KBM-7 (cell line): ENCODE measurements around the gene OCLN.
"Not testable (repeated sequence)": the region's sequence is repeated elsewhere in the genome, so short reads cannot be mapped to it uniquely, and the experiment has no call there.

Experiments used
- DNase-seq: peaks from one replicate; pipeline ENCODE4 v3.0.0-alpha.2; 2015
- in situ Hi-C: fragments of 300-500 bp; cut with MboI; formaldehyde crosslinking; loops from 2 replicates; pipeline ENCODE4 v1.14.3; 2020; ENCODE audit warnings: low sequenced_read_pairs, low pct_unique_long_range_greater_than_20kb, mixed read lengths

Gene OCLN

GRCh38 chr5:69484891-69485290 is 7.7 kb upstream of the OCLN start:
- in situ Hi-C loops: no loop called here
- DNase-seq: no peak

DNA sequence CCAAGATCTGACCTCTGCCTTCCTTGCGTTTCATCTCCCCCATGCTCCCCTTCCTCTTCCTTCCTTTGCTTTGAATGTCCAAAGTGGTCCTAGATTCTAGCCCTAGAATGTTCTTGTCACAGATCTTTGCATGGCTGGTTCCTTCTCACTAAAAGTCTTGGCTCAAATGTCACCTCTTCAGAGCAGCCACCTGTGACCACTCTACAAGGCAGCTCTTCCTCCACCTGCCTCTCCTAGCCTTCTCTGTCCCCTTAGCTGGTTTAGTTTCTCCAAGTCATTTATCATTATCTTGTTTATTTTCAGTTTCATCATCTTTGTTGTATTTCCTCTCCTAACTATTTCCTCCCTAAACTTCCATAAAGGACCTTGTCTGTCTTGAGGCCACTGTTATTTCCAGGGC is 7.1 kb upstream of the OCLN start:
- in situ Hi-C loops: no loop called here
- no peak for DNase-seq

DNA sequence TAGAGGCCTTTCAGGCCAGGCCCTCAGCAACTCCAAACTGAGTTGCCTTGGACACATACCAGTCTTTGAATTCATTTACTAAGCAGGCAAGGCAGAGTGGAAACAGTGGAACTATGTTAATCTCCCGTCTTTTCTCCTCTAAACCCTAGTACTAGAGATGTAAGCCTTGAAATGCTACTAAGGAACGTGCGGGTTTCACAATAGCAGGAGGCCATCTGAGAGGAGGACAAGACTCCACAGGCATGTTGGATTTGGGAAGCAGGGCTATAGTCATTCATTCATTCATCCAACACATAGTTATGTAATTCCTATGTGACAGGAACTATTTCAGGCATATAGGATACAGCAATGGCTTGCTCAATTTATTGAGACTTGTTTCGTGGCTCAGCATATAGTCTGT is 3.3 kb upstream of the OCLN start:
- in situ Hi-C loops: no loop called here
- no peak for DNase-seq

GRCh38 chr5:69491027-69491426 is 1.6 kb upstream of the OCLN start:
- no peak for DNase-seq
- in situ Hi-C loops: no loop called here

DNA sequence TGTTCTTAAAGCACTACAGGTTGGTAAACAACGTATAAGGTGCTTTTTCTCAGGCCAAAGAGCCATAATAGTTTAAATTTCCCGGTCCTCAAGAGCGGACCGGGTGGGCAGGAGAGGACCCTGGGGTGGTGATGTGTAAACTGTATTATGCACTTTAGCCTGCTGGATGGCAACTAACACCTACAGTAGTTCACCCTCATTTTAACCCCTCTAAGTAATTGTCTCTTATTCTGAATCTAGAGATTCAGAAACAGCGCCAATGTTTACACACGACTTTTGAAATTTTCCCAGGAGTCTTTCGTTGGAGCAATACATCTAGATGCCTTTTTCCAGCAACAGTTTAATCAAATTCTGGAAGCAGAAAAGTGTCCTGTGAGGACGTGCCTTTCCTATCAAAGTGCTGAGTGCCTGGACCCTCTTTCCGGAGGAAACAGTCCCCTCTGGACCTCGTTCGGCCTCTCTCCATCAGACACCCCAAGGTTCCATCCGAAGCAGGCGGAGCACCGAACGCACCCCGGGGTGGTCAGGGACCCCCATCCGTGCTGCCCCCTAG is 676 bp upstream of the OCLN start:
- no peak for DNase-seq
- in situ Hi-C loops: no loop called here

DNA sequence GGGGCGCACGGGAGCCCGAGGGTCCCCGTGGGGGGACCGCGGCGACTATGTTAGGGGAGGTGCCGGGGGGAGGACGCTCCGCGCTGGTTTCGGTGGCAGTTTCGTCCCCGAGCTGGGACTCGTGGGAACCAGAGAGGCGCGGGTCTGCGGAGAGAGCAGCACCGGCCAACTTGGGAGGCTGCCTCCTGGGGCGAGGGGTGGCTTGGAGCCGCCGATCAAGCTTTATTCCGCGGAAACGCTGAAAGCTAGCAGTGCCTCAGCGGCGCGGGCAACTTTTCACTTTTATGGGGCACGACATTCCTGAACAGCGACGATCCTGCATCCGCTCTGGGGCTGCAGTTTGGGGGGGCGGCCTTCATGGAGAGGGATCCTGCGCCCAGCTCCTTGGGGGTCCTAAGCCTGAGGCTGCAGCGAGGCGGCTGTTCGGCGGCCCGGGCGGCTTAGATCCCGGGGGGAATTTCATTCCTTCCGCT is 369 bp downstream of the OCLN start:
- DNase-seq: peak; percentile 65
- in situ Hi-C loops: no loop called here

DNA sequence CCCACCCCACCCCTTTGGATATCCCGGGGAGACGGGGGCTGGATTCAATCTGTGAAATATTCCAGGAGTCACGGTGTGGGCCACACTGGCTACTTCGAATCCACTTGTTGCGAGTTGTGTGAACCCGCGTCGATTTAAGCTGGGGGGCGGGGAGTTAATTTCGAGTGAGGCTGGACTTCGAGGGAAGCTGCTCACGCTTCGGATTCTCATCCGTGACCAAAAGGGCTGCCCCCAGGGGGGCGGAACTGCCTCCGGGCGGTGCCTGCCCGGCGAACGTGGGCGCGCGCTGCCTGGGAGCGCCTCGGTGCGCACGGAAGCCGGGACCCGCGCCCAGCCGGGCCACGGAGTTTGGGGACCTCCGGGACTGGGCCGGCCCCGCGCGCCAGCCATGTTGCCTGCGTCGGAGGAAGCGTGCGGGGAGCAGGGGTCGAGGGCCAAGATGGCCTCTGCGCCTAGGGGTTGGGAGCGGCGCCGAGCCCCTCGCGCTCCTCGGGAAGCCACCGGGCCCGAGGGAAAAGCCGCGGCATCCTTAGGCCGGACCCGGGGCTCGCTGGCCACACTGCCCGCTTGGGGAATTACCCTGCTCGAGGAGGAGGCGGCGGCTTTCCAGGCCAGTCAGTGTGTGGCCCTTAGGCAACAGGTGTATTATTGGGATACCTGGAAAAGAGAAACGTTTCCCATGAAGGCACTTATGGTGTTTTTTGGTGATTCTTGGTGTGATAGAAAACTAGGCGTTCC is 975 bp downstream of the OCLN start:
- in situ Hi-C loops: no loop called here
- peak; percentile 62 for DNase-seq

- no peak for DNase-seq
- in situ Hi-C loops: no loop called here
Observed at GRCh38 chr5:69494452-69494851, 1.9 kb downstream of the OCLN start.

GRCh38 chr5:69497006-69497520 is 4.5 kb downstream of the OCLN start:
- DNase-seq: no peak
- in situ Hi-C loops: no loop called here

DNA sequence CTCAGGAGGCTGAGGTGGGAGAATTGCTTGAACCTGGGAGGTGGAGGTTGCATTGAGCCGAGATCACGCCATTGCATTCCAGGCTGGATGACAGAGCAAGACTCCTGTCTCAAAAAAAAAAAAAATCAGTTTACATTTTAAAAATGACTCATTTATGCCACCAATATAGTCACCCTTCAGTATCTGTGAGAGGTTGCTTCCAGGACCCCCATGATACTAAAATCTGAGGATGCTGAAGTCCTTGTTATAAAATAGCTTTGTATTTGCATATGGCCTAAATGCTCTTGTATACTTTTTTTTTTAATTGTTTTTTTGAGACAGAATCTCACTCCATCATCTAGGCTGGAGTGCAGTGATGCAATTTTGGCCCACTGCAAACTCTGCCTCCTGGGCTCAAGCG is 5.8 kb downstream of the OCLN start:
- in situ Hi-C loops: no loop called here
- no peak for DNase-seq

GRCh38 chr5:69502367-69502766 is 9.8 kb downstream of the OCLN start:
- no peak for DNase-seq
- in situ Hi-C loops: no loop called here

DNA sequence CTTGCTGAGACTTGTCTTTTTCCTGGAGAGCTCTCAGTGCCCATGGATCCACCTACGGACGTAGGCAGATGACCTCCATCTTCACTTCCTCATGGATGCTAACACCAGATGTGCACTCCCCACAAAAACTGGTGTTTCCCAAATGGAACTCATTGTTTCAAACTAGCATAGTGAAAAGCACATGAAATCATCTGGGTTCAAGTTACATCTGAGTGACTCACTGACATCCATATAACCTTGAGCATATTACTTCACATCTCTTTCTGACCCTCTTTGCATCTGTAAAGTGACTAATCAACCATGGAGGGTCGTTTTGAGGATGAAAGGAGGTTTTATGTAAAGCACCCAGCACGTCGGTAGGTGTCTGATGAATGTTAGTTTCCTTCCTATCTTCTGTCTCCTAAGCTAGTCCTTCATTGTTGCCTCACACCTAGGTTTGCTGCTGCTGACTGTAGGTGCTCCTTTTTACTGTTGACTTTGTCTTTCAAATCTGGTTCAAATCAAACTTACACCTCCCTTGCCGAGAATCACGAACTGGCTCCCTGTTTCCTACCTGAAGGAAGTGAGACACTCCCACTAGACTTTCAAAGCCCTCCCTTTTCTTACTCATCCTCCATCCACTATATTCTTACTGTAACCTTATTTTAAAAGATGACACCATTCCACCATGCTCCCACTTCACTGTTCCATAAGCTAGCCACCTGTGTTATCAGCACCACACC is 10.3 kb downstream of the OCLN start:
- in situ Hi-C loops: no loop called here
- DNase-seq: no peak

DNA sequence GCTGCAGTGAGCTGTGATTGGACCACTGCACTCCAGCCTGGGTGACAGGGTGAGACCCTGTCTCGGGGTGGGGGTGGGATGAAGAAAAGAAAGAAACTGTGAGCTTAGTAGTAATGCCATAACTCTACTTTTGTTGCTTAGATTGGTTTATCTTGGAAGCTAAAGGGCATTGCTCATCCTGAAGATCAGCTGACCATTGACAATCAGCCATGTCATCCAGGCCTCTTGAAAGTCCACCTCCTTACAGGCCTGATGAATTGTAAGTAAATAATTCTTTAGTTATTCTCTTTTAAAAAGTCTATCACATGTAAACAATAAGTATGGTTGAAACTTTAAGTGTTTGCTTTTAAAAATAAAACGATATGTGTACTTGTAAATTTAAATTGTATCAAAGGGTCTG is 11.4 kb downstream of the OCLN start:
- in situ Hi-C loops: no loop called here

GRCh38 chr5:69505306-69505705 is 12.7 kb downstream of the OCLN start:
- in situ Hi-C loops: no loop called here
- no peak for DNase-seq

More for the DNA sequence above, 11.4 kb downstream of the OCLN start:
- no peak for DNase-seq

- in situ Hi-C loops: no loop called here
- DNase-seq: peak; percentile 27
Observed at GRCh38 chr5:69509212-69509611, 16.6 kb downstream of the OCLN start.

DNA sequence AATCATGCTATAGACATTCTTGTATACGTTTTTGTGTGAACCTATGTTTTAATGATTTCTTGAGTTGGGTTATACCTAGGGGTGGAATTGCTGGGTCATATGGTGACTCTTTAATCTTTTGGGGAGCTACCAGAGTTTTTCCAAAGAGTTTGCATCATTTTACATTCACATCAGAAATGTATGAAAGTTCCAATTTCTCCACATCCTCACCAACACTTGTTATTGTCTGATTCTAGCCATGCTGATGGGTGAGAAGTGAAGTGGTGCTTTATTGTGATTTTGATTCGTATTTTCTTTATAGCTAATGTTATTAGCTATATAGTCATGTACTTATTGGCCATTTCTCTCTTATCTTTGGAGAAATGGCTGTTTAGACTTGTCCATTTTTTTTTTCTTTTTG is 18.1 kb downstream of the OCLN start:
- in situ Hi-C loops: no loop called here

GRCh38 chr5:69512740-69513260 is 20.2 kb downstream of the OCLN start:
- DNase-seq: no peak

More for the DNA sequence above, 18.1 kb downstream of the OCLN start:
- no peak for DNase-seq

GRCh38 chr5:69515570-69515969 is 23.0 kb downstream of the OCLN start:
- in situ Hi-C loops, DNase-seq: not testable (repeated sequence)

More at GRCh38 chr5:69512740-69513260, 20.2 kb downstream of the OCLN start:
- in situ Hi-C loops: no loop called here

GRCh38 chr5:69516769-69517168 is 24.2 kb downstream of the OCLN start:
- in situ Hi-C loops: no loop called here
- DNase-seq: no peak

GRCh38 chr5:69517763-69518212 is 25.2 kb downstream of the OCLN start:
- no peak for DNase-seq
- in situ Hi-C loops: no loop called here
